Caco-2 (cell line): ENCODE measurements around the gene CD200. TPM values are rescaled to one million over a fixed set of nuclear protein-coding genes. Genes with fewer than 3 reads are reported as not detected.

Source experiments
- BruUV-seq: library from RNA; stranded (reverse); fragments of 400-500 nt; replicated peaks from 2 replicates; lab custom pipeline; 2021; lab: Mats Ljungman, UMichigan
- CTCF ChIA-PET: fragments of 300-600 bp; sonication (Branson Sonifier 250); formaldehyde crosslinking; loops from one replicate; lab custom pipeline; 2022; ENCODE audit warnings: antibody characterized with exemption; lab: Charles Lee
- POLR2A ChIA-PET: fragments of 300-600 bp; sonication (Branson Sonifier 250); formaldehyde crosslinking; loops from one replicate; lab custom pipeline; 2022; ENCODE audit warnings: antibody characterized with exemption; lab: Charles Lee
- DNase-seq, 2 experiments: peaks; one replicate each; pipeline versions ENCODE4 v3.0.0 to v3.0.0-alpha.2; 2020 to 2022
- H3K27me3 ChIP-seq: replicated peaks from 2 replicates; pipeline ENCODE4 v1.6.0; 2011; ENCODE audit warnings: low read length; ENCODE audit not compliant: control insufficient read depth, insufficient read depth
- H3K36me3 ChIP-seq: 2 replicates; pipeline ENCODE4 v1.5.1; 2011; ENCODE audit warnings: low read length; ENCODE audit not compliant: control insufficient read depth, insufficient read depth
- H3K4me1 ChIP-seq: fragments of 250-450 bp; sonication (Bioruptor Pico); 2 replicates; pipeline ENCODE4 v1.5.1; 2020; ENCODE audit warnings: mild to moderate bottlenecking
- H3K4me3 ChIP-seq: 2 replicates; pipeline ENCODE4 v1.5.1; 2011; ENCODE audit warnings: low read depth, mild to moderate bottlenecking, control low read depth, low read length
- H3K9me3 ChIP-seq: fragments of 250-450 bp; sonication (Bioruptor Pico); 2 replicates; pipeline ENCODE4 v1.5.1; 2020; ENCODE audit warnings: mild to moderate bottlenecking, moderate library complexity
- H3K27ac Mint-ChIP-seq: one replicate; pipeline ENCODE4 v1.8.0; 2022; ENCODE audit warnings: mixed read lengths; ENCODE audit not compliant: unreplicated experiment
- H3K27me3 Mint-ChIP-seq: one replicate; pipeline ENCODE4 v1.8.0; 2022; ENCODE audit warnings: mixed read lengths; ENCODE audit not compliant: insufficient read depth, unreplicated experiment
- H3K36me3 Mint-ChIP-seq: one replicate; pipeline ENCODE4 v1.8.0; 2022; ENCODE audit warnings: mild to moderate bottlenecking, mixed read lengths; ENCODE audit not compliant: insufficient read depth, unreplicated experiment
- H3K4me1 Mint-ChIP-seq: one replicate; pipeline ENCODE4 v1.8.0; 2022; ENCODE audit warnings: low read depth, mixed read lengths; ENCODE audit not compliant: unreplicated experiment
- H3K4me3 Mint-ChIP-seq: one replicate; pipeline ENCODE4 v1.8.0; 2022; ENCODE audit warnings: mild to moderate bottlenecking, moderate library complexity, mixed read lengths; ENCODE audit not compliant: unreplicated experiment
- H3K9me3 Mint-ChIP-seq: one replicate; pipeline ENCODE4 v1.8.0; 2022; ENCODE audit warnings: mixed read lengths; ENCODE audit not compliant: unreplicated experiment
- CTCF ChIP-seq, 2 experiments: fragments of 200-600 bp in 1 of 2; IDR thresholded peaks; 1 replicate in 1 of 2; 2 replicates in 1 of 2; pipeline versions ENCODE4 v1.5.1 to v1.8.0; 2011 to 2022; ENCODE audit warnings: antibody characterized with exemption in 1 of 2, control low read depth in 1 of 2, inconsistent platforms in 1 of 2, low read depth in 1 of 2, low read length in 1 of 2, mild to moderate bottlenecking in 1 of 2, moderate library complexity in 1 of 2; ENCODE audit not compliant: insufficient read depth in 1 of 2, severe bottlenecking in 1 of 2, unreplicated experiment in 1 of 2
- intact Hi-C: fragments of 100-400 bp; cut with micrococcal nuclease; formaldehyde crosslinking; loops from one replicate; pipeline ENCODE4 v1.10.0; 2022; ENCODE audit not compliant: unreplicated experiment
- total RNA-seq: library from RNA; stranded (reverse); gene quantifications from 2 replicates; pipeline ENCODE4 v1.2.3, GENCODE V29; 2022

CD200 gene
- total RNA-seq, 1 experiment from 2014 or later: 0.45 TPM

GRCh38 chr3:112351036-112351435, 18.1 kb downstream of the CD200 start:
- no peak for TF ChIP-seq CTCF (IDR thresholded peaks at IDR 0.05; ENCODE audit: insufficient read depth in 1 of 2, low read depth in 1 of 2, low read length in 1 of 2, severe bottlenecking in 1 of 2, unreplicated experiment in 1 of 2)
- Mint-ChIP-seq H3K4me1 (no peaks in the 10 kb centered on the region), H3K9me3 (no peaks in the 10 kb centered on the region), H3K36me3 (no peaks in the 10 kb centered on the region), H3K27ac (no peak overlapping the region), H3K27me3 (peaks cover 11% of the 10 kb centered on the region), H3K4me3 (no peak overlapping the region)
- CTCF ChIA-PET: no interaction called here
- DNase-seq: no peak
- intact Hi-C loops: no loop called here
- no peaks in the 10 kb centered on the region for H3K36me3 ChIP-seq
- BruUV-seq: no TSS peak
- no peaks in the 10 kb centered on the region for H3K9me3 ChIP-seq
- H3K4me1 ChIP-seq: no peaks in the 10 kb centered on the region
- POLR2A ChIA-PET: no interaction called here
- no peak overlapping the region for H3K4me3 ChIP-seq
- no peaks in the 10 kb centered on the region for H3K27me3 ChIP-seq

- TF ChIP-seq CTCF (IDR thresholded peaks at IDR 0.05; ENCODE audit: insufficient read depth in 1 of 2, low read depth in 1 of 2, low read length in 1 of 2, severe bottlenecking in 1 of 2, unreplicated experiment in 1 of 2): no peak
- no TSS peak for BruUV-seq
- H3K4me3 Mint-ChIP-seq: no peak overlapping the region
- Histone ChIP-seq H3K9me3 (no peaks in the 10 kb centered on the region), H3K4me3 (no peak overlapping the region), H3K36me3 (no peaks in the 10 kb centered on the region), H3K4me1 (no peaks in the 10 kb centered on the region), H3K27me3 (no peaks in the 10 kb centered on the region)
- no peak overlapping the region for H3K27ac Mint-ChIP-seq
- H3K4me1 Mint-ChIP-seq: no peaks in the 10 kb centered on the region
- DNase-seq: no peak
- ChIA-PET POLR2A (no interaction called here), CTCF (no interaction called here)
- H3K27me3 Mint-ChIP-seq: peaks cover 5% of the 10 kb centered on the region
- H3K36me3 Mint-ChIP-seq: no peaks in the 10 kb centered on the region
- intact Hi-C loops: no loop called here
- no peaks in the 10 kb centered on the region for H3K9me3 Mint-ChIP-seq
These were observed 18.9 kb downstream of the CD200 start for GRCh38 chr3:112351823-112352222.

- Histone ChIP-seq H3K4me1 (no peaks in the 10 kb centered on the region), H3K9me3 (no peaks in the 10 kb centered on the region), H3K36me3 (no peaks in the 10 kb centered on the region), H3K4me3 (no peak overlapping the region), H3K27me3 (no peaks in the 10 kb centered on the region)
- no peak overlapping the region for H3K27ac Mint-ChIP-seq
- TF ChIP-seq CTCF (IDR thresholded peaks at IDR 0.05; ENCODE audit: insufficient read depth in 1 of 2, low read depth in 1 of 2, low read length in 1 of 2, severe bottlenecking in 1 of 2, unreplicated experiment in 1 of 2): no peak
- no peaks in the 10 kb centered on the region for H3K4me1 Mint-ChIP-seq
- no peak for DNase-seq
- H3K27me3 Mint-ChIP-seq: peaks cover 3% of the 10 kb centered on the region
- intact Hi-C loops: no loop called here
- ChIA-PET POLR2A (no interaction called here), CTCF (no interaction called here)
- BruUV-seq: no TSS peak
- H3K36me3 Mint-ChIP-seq: no peaks in the 10 kb centered on the region
- H3K9me3 Mint-ChIP-seq: no peaks in the 10 kb centered on the region
- no peak overlapping the region for H3K4me3 Mint-ChIP-seq
These were observed 19.8 kb downstream of the CD200 start for GRCh38 chr3:112352720-112353119.
